Endodermal cell (in vitro differentiated cells): ENCODE data around the gene CATSPER3. TPM values are rescaled to one million over a fixed set of nuclear protein-coding genes. Genes with fewer than 3 reads are reported as not detected.

Experiments used
- DNase-seq: peaks from one replicate; pipeline ENCODE4 v3.0.0-alpha.2; 2017
- H3K27ac ChIP-seq: 2 replicates; pipeline ENCODE4 v1.5.1; 2013; ENCODE audit warnings: mild to moderate bottlenecking, low read depth, low read length, moderate library complexity
- H3K27me3 ChIP-seq: 2 replicates; pipeline ENCODE4 v1.6.1; 2013; ENCODE audit warnings: mild to moderate bottlenecking, low read length, moderate library complexity; ENCODE audit not compliant: insufficient read depth, control insufficient read depth, poor library complexity, severe bottlenecking
- H3K36me3 ChIP-seq: 2 replicates; pipeline ENCODE4 v1.7.0; 2013; ENCODE audit warnings: mild to moderate bottlenecking, low read length, moderate library complexity; ENCODE audit not compliant: control insufficient read depth, insufficient read depth
- H3K4me1 ChIP-seq: one replicate; pipeline ENCODE4 v1.7.0; 2013; ENCODE audit warnings: low read length; ENCODE audit not compliant: control insufficient read depth, insufficient read depth
- H3K4me3 ChIP-seq: 2 replicates; pipeline ENCODE4 v1.5.1; 2013; ENCODE audit warnings: mild to moderate bottlenecking, low read length, moderate library complexity
- H3K9ac ChIP-seq: 2 replicates; pipeline ENCODE4 v1.6.1; 2013; ENCODE audit warnings: mild to moderate bottlenecking, low read length, moderate library complexity; ENCODE audit not compliant: poor library complexity, severe bottlenecking; ENCODE audit errors: extremely low read depth
- H3K9me3 ChIP-seq: 2 replicates; pipeline ENCODE4 v1.6.1; 2013; ENCODE audit warnings: mild to moderate bottlenecking, low read length, moderate library complexity; ENCODE audit not compliant: control insufficient read depth
- H3K27ac Mint-ChIP-seq: 2 replicates; pipeline ENCODE4 v1.8.0; 2020; ENCODE audit warnings: mixed read lengths
- H3K27me3 Mint-ChIP-seq: 2 replicates; pipeline ENCODE4 v1.8.0; 2021; ENCODE audit warnings: mild to moderate bottlenecking, mixed read lengths; ENCODE audit not compliant: insufficient read depth
- H3K36me3 Mint-ChIP-seq: 2 replicates; pipeline ENCODE4 v1.8.0; 2020; ENCODE audit warnings: low read depth, mixed read lengths
- H3K4me1 Mint-ChIP-seq: 2 replicates; pipeline ENCODE4 v1.8.0; 2020; ENCODE audit warnings: mixed read lengths
- H3K4me3 Mint-ChIP-seq: 2 replicates; pipeline ENCODE4 v1.8.0; 2020; ENCODE audit warnings: mild to moderate bottlenecking, moderate library complexity, mixed read lengths
- H3K9me3 Mint-ChIP-seq: 2 replicates; pipeline ENCODE4 v1.8.0; 2020; ENCODE audit warnings: mild to moderate bottlenecking, mixed read lengths
- CTCF ChIP-seq: fragments of 200-600 bp; sonication (generic); conservative IDR thresholded peaks from 2 replicates; pipeline ENCODE4 v1.5.0; 2021; ENCODE audit warnings: antibody characterized with exemption, mild to moderate bottlenecking
- WGBS, 2 experiments: methylation state at CpG; one replicate each; pipeline versions ENCODE4 v1.1.5 to v1.1.7; 2013; ENCODE audit warnings: missing lambda C conversion rate in 2 of 2, mixed read lengths in 1 of 2; ENCODE audit not compliant: insufficient coverage in 1 of 2, insufficient read length in 1 of 2; 5-methylcytosine and 5-hydroxymethylcytosine counted together
- total RNA-seq, 2 donors: library from RNA; stranded (reverse); fragmentation: NEBNext Ultra II Directional in 1 of 2; extraction: Animal tissue kit (Norgen Biotek cat#: 25700) in 1 of 2; gene quantifications; 2 replicates in 1 of 2; 3 replicates in 1 of 2; pipeline ENCODE4 v1.2.1, GENCODE V29; 2021

The CATSPER3 gene
- total RNA-seq, 2 donors from 2014 or later = 0.64 to 0.68 TPM

DNA sequence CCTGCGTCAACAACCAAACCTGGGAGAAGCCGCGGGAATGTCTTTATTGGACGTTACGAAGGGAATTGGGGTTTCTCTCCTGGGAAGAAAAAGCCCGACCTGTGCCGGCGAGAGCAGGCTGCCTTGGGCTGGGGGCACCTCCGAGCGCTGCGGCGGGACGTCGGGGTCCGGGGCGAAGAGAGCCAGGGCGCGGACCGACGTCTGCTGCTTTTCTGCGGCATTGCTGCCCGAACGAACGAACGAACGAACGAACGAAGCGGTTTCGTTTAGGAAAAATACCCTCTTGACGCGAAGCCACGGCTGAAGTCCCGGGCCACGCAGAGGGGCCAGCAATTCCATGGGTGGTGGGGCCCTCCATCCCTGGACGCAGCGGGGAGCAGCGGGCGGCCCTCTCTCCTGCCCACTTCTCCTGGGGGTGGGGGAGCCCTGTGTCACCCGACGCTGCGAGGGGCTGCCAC lies 71.1 kb downstream of the CATSPER3 start:
- Histone ChIP-seq H3K27me3 (peaks cover 96% of the 10 kb centered on the region), H3K9ac (no peak overlapping the region), H3K4me1 (no peaks in the 10 kb centered on the region), H3K9me3 (no peaks in the 10 kb centered on the region), H3K4me3 (no peak overlapping the region), H3K36me3 (no peaks in the 10 kb centered on the region), H3K27ac (no peak overlapping the region)
- H3K4me1 Mint-ChIP-seq = peaks cover 6% of the 10 kb centered on the region
- TF ChIP-seq CTCF = no peak
- peak overlapping the region; percentile 32 for H3K4me3 Mint-ChIP-seq
- H3K36me3 Mint-ChIP-seq = no peaks in the 10 kb centered on the region
- 3 to 4% methylated on average over 17 to 42 of the region's 42 CpGs for WGBS, 2 experiments
- no peak overlapping the region for H3K27ac Mint-ChIP-seq
- peak; percentile 61 for DNase-seq
- H3K9me3 Mint-ChIP-seq = no peaks in the 10 kb centered on the region
- peaks cover 94% of the 10 kb centered on the region for H3K27me3 Mint-ChIP-seq

DNA sequence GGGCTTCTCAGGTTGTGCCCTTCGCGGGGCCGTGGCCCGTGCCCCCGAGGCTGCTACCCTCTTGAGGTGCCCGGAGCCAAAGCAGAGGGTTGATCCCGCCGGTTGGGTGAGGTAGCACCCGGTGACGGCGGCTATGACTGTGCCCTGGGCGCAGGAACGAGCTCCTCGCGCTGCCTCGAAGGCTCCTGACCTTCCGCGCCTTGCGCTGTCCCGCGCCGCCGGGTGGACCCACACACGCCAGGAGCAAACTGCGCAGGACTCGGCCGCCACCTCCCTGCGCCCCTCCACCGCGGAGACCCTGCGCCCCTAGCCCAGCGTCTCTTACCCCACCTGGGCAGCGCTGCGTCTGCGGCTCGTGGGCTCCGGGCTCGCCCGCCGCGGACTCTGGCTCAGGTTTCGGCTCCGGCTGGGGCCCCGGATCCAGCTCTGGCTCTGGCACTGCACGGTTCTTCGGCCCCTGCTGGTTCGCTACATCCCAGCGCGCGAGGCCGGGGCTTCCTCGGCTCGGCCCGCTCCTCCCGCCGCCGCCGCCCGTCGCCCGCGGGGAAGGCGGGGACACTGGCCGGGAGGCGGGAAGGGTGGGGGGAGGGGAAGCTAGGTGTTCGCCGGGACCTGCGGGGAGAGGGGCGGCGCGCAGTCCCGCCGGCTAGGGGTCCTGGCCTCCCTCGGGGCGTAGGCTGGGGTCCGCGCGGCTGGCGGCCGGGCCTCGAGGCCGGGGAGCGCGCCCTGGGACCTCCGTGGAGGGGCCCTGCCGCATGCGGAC lies 71.7 kb downstream of the CATSPER3 start:
- no peak overlapping the region for H3K9ac ChIP-seq
- H3K4me1 ChIP-seq = no peaks in the 10 kb centered on the region
- Mint-ChIP-seq H3K9me3 (no peaks in the 10 kb centered on the region), H3K27ac (no peak overlapping the region), H3K27me3 (peaks cover 98% of the 10 kb centered on the region), H3K4me3 (peak overlapping the region; percentile 41), H3K36me3 (no peaks in the 10 kb centered on the region), H3K4me1 (peaks cover 6% of the 10 kb centered on the region)
- H3K4me3 ChIP-seq = no peak overlapping the region
- TF ChIP-seq CTCF = no peak
- no peaks in the 10 kb centered on the region for H3K36me3 ChIP-seq
- peaks cover 100% of the 10 kb centered on the region for H3K27me3 ChIP-seq
- WGBS, 2 experiments = 1 to 5% methylated on average over 16 to 87 of the region's 87 CpGs
- DNase-seq = peak; percentile 82
- H3K27ac ChIP-seq = no peak overlapping the region
- H3K9me3 ChIP-seq = no peaks in the 10 kb centered on the region

DNA sequence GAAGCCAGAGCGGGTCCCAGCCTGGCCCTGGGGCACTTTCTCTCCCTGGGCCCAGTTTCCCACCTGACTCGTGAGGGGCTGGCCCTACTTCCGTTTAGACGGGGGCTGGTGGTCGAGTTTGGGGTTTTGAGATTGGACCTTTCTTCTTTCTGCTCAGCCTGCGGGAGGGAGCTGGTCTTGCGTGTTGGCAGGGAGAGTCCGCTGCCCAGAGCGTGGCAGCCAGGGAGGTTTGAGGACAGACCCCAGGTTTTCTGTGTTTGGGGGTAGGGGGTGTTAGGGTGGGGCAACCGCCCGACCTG lies 72.3 kb downstream of the CATSPER3 start:
- Histone ChIP-seq H3K9ac (no peak overlapping the region), H3K4me3 (no peak overlapping the region), H3K4me1 (no peaks in the 10 kb centered on the region), H3K9me3 (no peaks in the 10 kb centered on the region), H3K27me3 (peaks cover 100% of the 10 kb centered on the region), H3K27ac (no peak overlapping the region), H3K36me3 (no peaks in the 10 kb centered on the region)
- peaks cover 3% of the 10 kb centered on the region for H3K4me1 Mint-ChIP-seq
- H3K27me3 Mint-ChIP-seq = peaks cover 98% of the 10 kb centered on the region
- H3K27ac Mint-ChIP-seq = no peak overlapping the region
- peak overlapping the region; percentile 41 for H3K4me3 Mint-ChIP-seq
- peak; percentile 85 for DNase-seq
- H3K9me3 Mint-ChIP-seq = no peaks in the 10 kb centered on the region
- WGBS, 2 experiments = 6% methylated on average over 11 of the region's 11 CpGs; no CpG with 5 or more reads in 1 of the 2 experiments
- no peak for TF ChIP-seq CTCF
- H3K36me3 Mint-ChIP-seq = no peaks in the 10 kb centered on the region
